H1 (cell line): ENCODE data around the gene LCLAT1. TPM values are rescaled to one million over a fixed set of nuclear protein-coding genes. Genes with fewer than 3 reads are reported as not detected.

ENCODE experiments used
- CHD2 ChIP-seq: IDR thresholded peaks from 2 replicates; pipeline ENCODE4 v1.6.1; 2012; ENCODE audit warnings: low read length, improper control_type of control experiment
- CREB1 ChIP-seq: IDR thresholded peaks from 2 replicates; pipeline ENCODE4 v1.6.1; 2012; ENCODE audit warnings: inconsistent platforms
- MAFK ChIP-seq: IDR thresholded peaks from 2 replicates; pipeline ENCODE4 v1.6.1; 2012; ENCODE audit warnings: low read depth, mild to moderate bottlenecking, improper control_type of control experiment, low read length
- RFX5 ChIP-seq: IDR thresholded peaks from 2 replicates; pipeline ENCODE4 v1.6.1; 2011; ENCODE audit warnings: low read depth, low read length, improper control_type of control experiment, borderline replicate concordance
- TAF1 ChIP-seq: IDR thresholded peaks from 2 replicates; pipeline ENCODE4 v1.6.1; 2011; ENCODE audit warnings: mild to moderate bottlenecking, low read depth, low read length
- polyA plus RNA-seq, 7 experiments: library from polyadenylated mRNA; depleted of rRNA in 3 of 7; stranded (reverse) in 5 of 7; unstranded in 2 of 7; fragments of >200 nt in 5 of 7; fragments of 200-250 nt in 2 of 7; gene quantifications; 1 replicate in 5 of 7; 2 replicates in 1 of 7; 4 replicates in 1 of 7; pipeline versions ENCODE4 v1.2.1 to v1.2.3, GENCODE V29; 2011 to 2013; ENCODE audit warnings: missing spikeins in 2 of 7, mixed read lengths in 2 of 7
- total RNA-seq: library from RNA; stranded (reverse); fragmentation: NEBNext Ultra II Directional; extraction: Animal tissue kit (Norgen Biotek cat#: 25700); gene quantifications from 2 replicates; pipeline ENCODE4 v1.2.1, GENCODE V29; 2021
- TF ChIP-seq, protein P1 (sequence below): IDR thresholded peaks from 2 replicates; pipeline ENCODE4 v1.6.1; 2012; ENCODE audit warnings: inconsistent platforms
- TF ChIP-seq, protein P2 (sequence below): IDR thresholded peaks from 2 replicates; pipeline ENCODE4 v1.6.1; 2012; ENCODE audit warnings: low read length, inconsistent platforms
- TF ChIP-seq, protein P3 (sequence below): IDR thresholded peaks from 2 replicates; pipeline ENCODE4 v1.6.1; 2012; ENCODE audit warnings: inconsistent platforms

LCLAT1 gene
- total and polyA plus RNA-seq, 2 of the 8 experiments (the other 6 are each of a cell fraction or from before 2014, with no cell fraction given), result 7.6 to 22.0 TPM

DNA sequence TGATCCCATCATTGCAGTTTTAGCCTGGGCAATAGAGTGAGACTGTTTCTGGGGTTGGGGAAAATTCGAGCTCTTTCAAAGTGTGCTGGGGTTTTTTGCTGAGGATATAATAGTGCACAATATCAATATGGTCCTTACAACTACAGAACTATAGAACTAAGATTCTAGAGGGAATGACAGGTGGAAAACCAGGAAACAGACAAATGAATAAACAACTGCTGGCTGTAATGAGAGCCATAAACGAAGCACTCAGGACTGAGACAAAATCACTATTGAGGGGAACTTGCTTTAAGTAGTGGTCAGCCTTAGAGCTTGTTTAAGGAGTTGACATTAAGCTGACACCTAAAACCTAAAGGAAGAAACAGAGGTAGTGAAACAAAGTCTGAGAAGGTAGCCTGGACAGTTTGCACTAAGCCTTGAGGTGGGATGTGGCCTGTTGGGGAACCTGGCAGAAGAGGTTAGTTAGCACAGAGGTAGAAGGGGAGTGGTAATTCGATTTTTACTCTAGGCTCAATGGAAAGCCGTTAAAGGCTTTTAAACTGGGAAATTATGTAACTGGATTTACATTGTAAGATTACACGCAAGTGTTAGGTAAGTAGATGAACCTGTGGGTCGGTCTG is 33.8 kb downstream of the LCLAT1 start (continued):
- TF ChIP-seq CHD2 (no peak), RFX5 (no peak), MAFK (no peak), CREB1 (no peak), TAF1 (no peak)
- TF ChIP-seq, protein P1, sequence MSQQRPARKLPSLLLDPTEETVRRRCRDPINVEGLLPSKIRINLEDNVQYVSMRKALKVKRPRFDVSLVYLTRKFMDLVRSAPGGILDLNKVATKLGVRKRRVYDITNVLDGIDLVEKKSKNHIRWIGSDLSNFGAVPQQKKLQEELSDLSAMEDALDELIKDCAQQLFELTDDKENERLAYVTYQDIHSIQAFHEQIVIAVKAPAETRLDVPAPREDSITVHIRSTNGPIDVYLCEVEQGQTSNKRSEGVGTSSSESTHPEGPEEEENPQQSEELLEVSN, result no peak
- TF ChIP-seq, protein P2, sequence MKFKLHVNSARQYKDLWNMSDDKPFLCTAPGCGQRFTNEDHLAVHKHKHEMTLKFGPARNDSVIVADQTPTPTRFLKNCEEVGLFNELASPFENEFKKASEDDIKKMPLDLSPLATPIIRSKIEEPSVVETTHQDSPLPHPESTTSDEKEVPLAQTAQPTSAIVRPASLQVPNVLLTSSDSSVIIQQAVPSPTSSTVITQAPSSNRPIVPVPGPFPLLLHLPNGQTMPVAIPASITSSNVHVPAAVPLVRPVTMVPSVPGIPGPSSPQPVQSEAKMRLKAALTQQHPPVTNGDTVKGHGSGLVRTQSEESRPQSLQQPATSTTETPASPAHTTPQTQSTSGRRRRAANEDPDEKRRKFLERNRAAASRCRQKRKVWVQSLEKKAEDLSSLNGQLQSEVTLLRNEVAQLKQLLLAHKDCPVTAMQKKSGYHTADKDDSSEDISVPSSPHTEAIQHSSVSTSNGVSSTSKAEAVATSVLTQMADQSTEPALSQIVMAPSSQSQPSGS, result no peak
- TF ChIP-seq, protein P3, sequence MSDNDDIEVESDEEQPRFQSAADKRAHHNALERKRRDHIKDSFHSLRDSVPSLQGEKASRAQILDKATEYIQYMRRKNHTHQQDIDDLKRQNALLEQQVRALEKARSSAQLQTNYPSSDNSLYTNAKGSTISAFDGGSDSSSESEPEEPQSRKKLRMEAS, result no peak
